WTC11 (cell line): ENCODE data around the gene PRKRIP1. TPM values are rescaled to one million over a fixed set of nuclear protein-coding genes. Genes with fewer than 3 reads are reported as not detected.
"Not testable (repeated sequence)": the region's sequence is repeated elsewhere in the genome, so short reads cannot be mapped to it uniquely, and the experiment has no call there.

ENCODE experiments used
- ATAC-seq: fragments of 200-7000 bp; cut with Tn5 transposase; 2 replicates; pipeline ENCODE4 v1.10.0; 2021; ENCODE audit warnings: mild to moderate bottlenecking, moderate library complexity
- CTCF ChIA-PET: fragments of 300-600 bp; sonication (Branson Sonifier 250); formaldehyde crosslinking; loops from one replicate; lab custom pipeline; 2021; ENCODE audit warnings: antibody characterized with exemption; lab: Charles Lee
- POLR2A ChIA-PET: fragments of 350-600 bp; sonication (Branson Sonifier 250); formaldehyde crosslinking; loops from one replicate; lab custom pipeline; 2021; ENCODE audit warnings: antibody characterized with exemption; lab: Charles Lee
- DNase-seq: peaks from one replicate; pipeline ENCODE4 v3.0.0; 2021; ENCODE audit warnings: low spot score
- H3K27ac Mint-ChIP-seq: 2 replicates; pipeline ENCODE4 v1.8.0; 2021; ENCODE audit warnings: mixed read lengths
- H3K27me3 Mint-ChIP-seq: 2 replicates; pipeline ENCODE4 v1.8.0; 2021; ENCODE audit warnings: low read depth, mild to moderate bottlenecking, moderate library complexity, mixed read lengths
- H3K36me3 Mint-ChIP-seq: 2 replicates; pipeline ENCODE4 v1.8.0; 2021; ENCODE audit warnings: mixed read lengths
- H3K4me1 Mint-ChIP-seq: 2 replicates; pipeline ENCODE4 v1.8.0; 2022; ENCODE audit warnings: mixed read lengths
- H3K4me3 Mint-ChIP-seq: 2 replicates; pipeline ENCODE4 v1.8.0; 2021; ENCODE audit warnings: mild to moderate bottlenecking, moderate library complexity, mixed read lengths
- H3K9me3 Mint-ChIP-seq: 2 replicates; pipeline ENCODE4 v1.8.0; 2021; ENCODE audit warnings: mixed read lengths
- CBFB ChIP-seq: sonication (generic); formaldehyde crosslinking; IDR thresholded peaks from 2 replicates; pipeline ENCODE4 v1.8.1; 2022; ENCODE audit warnings: mild to moderate bottlenecking, low read depth, missing genetic modification reagents
- ELF4 ChIP-seq: sonication (generic); formaldehyde crosslinking; IDR thresholded peaks from 2 replicates; pipeline ENCODE4 v1.8.1; 2022; ENCODE audit warnings: low read depth, mild to moderate bottlenecking, moderate library complexity, missing genetic modification reagents
- EMX1 ChIP-seq: fragments of 250-450 bp; sonication (Bioruptor Pico); IDR thresholded peaks from 2 replicates; pipeline ENCODE4 v1.8.0; 2021; ENCODE audit warnings: mild to moderate bottlenecking
- FOXK1 ChIP-seq: sonication (generic); formaldehyde crosslinking; IDR thresholded peaks from 2 replicates; pipeline ENCODE4 v1.8.0; 2022; ENCODE audit warnings: mild to moderate bottlenecking, moderate library complexity, missing genetic modification reagents
- GTF2I ChIP-seq: fragments of 250-450 bp; sonication (Bioruptor Pico); conservative IDR thresholded peaks from 2 replicates; pipeline ENCODE4 v1.4.0; 2021; ENCODE audit warnings: mild to moderate bottlenecking
- IRF2 ChIP-seq: sonication (generic); formaldehyde crosslinking; IDR thresholded peaks from 2 replicates; pipeline ENCODE4 v1.8.0; 2022; ENCODE audit warnings: low read depth, missing genetic modification reagents, borderline replicate concordance
- JAZF1 ChIP-seq: fragments of 250-450 bp; sonication (Bioruptor Pico); IDR thresholded peaks from 2 replicates; pipeline ENCODE4 v1.9.0; 2021; ENCODE audit warnings: moderate library complexity, mild to moderate bottlenecking, inconsistent platforms
- NR1H2 ChIP-seq: sonication (generic); formaldehyde crosslinking; IDR thresholded peaks from 2 replicates; pipeline ENCODE4 v1.9.0; 2021; ENCODE audit warnings: mild to moderate bottlenecking, moderate library complexity, missing genetic modification reagents
- NR3C1 ChIP-seq: sonication (generic); formaldehyde crosslinking; conservative IDR thresholded peaks from 2 replicates; pipeline ENCODE4 v1.8.1; 2023; ENCODE audit warnings: low read depth, mild to moderate bottlenecking, missing genetic modification reagents
- RELA ChIP-seq: sonication (generic); formaldehyde crosslinking; IDR thresholded peaks from 2 replicates; pipeline ENCODE4 v1.8.1; 2022; ENCODE audit warnings: missing genetic modification reagents, mild to moderate bottlenecking, borderline replicate concordance
- SOX15 ChIP-seq: fragments of 250-450 bp; sonication (Bioruptor Pico); IDR thresholded peaks from 2 replicates; pipeline ENCODE4 v1.9.0; 2021; ENCODE audit warnings: mild to moderate bottlenecking
- TEAD1 ChIP-seq: sonication (generic); formaldehyde crosslinking; IDR thresholded peaks from 2 replicates; pipeline ENCODE4 v1.8.0; 2022; ENCODE audit warnings: mild to moderate bottlenecking, missing genetic modification reagents
- TEAD4 ChIP-seq: sonication (generic); formaldehyde crosslinking; IDR thresholded peaks from 2 replicates; pipeline ENCODE4 v1.8.0; 2022; ENCODE audit warnings: mild to moderate bottlenecking, missing genetic modification reagents
- ZBTB21 ChIP-seq: sonication (generic); formaldehyde crosslinking; IDR thresholded peaks from 2 replicates; pipeline ENCODE4 v1.8.1; 2023; ENCODE audit warnings: mild to moderate bottlenecking, missing genetic modification reagents, borderline replicate concordance
- ZBTB43 ChIP-seq: sonication (generic); formaldehyde crosslinking; IDR thresholded peaks from 2 replicates; pipeline ENCODE4 v1.8.1; 2023; ENCODE audit warnings: mild to moderate bottlenecking, missing genetic modification reagents
- ZNF121 ChIP-seq: sonication (generic); formaldehyde crosslinking; IDR thresholded peaks from 2 replicates; pipeline ENCODE4 v1.8.0; 2023; ENCODE audit warnings: missing genetic modification reagents
- ZNF423 ChIP-seq: fragments of 250-450 bp; sonication (Bioruptor Pico); IDR thresholded peaks from 2 replicates; pipeline ENCODE4 v2.1.2; 2022; ENCODE audit warnings: mild to moderate bottlenecking, moderate library complexity
- ZNF671 ChIP-seq: fragments of 250-450 bp; sonication (Bioruptor Pico); IDR thresholded peaks from 2 replicates; pipeline ENCODE4 v1.8.0; 2021; ENCODE audit warnings: mild to moderate bottlenecking
- total RNA-seq: library from RNA; stranded (reverse); gene quantifications from 3 replicates; pipeline ENCODE4 v1.2.3, GENCODE V29; 2021
- TF ChIP-seq, protein P1 (sequence below): sonication (generic); formaldehyde crosslinking; conservative IDR thresholded peaks from 2 replicates; pipeline ENCODE4 v1.8.1; 2023; ENCODE audit warnings: mild to moderate bottlenecking, low read depth, missing genetic modification reagents, moderate library complexity
- TF ChIP-seq, protein P2 (sequence below): sonication (generic); formaldehyde crosslinking; IDR thresholded peaks from 2 replicates; pipeline ENCODE4 v1.8.0; 2023; ENCODE audit warnings: missing genetic modification reagents, mild to moderate bottlenecking, borderline replicate concordance
- TF ChIP-seq, protein P3 (sequence below): sonication (generic); formaldehyde crosslinking; IDR thresholded peaks from 2 replicates; pipeline ENCODE4 v1.8.1; 2023; ENCODE audit warnings: mild to moderate bottlenecking, missing genetic modification reagents, moderate library complexity
- TF ChIP-seq, protein P4 (sequence below): sonication (generic); formaldehyde crosslinking; IDR thresholded peaks from 2 replicates; pipeline ENCODE4 v1.8.0; 2022; ENCODE audit warnings: mild to moderate bottlenecking, missing genetic modification reagents
- TF ChIP-seq, protein P5 (sequence below): sonication (generic); formaldehyde crosslinking; IDR thresholded peaks from 2 replicates; pipeline ENCODE4 v1.8.0; 2022; ENCODE audit warnings: mild to moderate bottlenecking, missing genetic modification reagents

The PRKRIP1 gene
- total RNA-seq, 1 experiment from 2014 or later, result 27.5 TPM

GRCh38 chr7:102454468-102454867 lies 58.3 kb downstream of the PRKRIP1 start (continued):
- TF ChIP-seq RELA (CRISPR knock-in tag) (no peak), EMX1 (CRISPR knock-in tag) (no peak), TEAD4 (CRISPR knock-in tag) (no peak), GTF2I (CRISPR knock-in tag) (no peak), CBFB (CRISPR knock-in tag) (no peak), ZBTB21 (CRISPR knock-in tag) (no peak), TEAD1 (no peak), ELF4 (CRISPR knock-in tag) (no peak)
- TF ChIP-seq, protein P1, sequence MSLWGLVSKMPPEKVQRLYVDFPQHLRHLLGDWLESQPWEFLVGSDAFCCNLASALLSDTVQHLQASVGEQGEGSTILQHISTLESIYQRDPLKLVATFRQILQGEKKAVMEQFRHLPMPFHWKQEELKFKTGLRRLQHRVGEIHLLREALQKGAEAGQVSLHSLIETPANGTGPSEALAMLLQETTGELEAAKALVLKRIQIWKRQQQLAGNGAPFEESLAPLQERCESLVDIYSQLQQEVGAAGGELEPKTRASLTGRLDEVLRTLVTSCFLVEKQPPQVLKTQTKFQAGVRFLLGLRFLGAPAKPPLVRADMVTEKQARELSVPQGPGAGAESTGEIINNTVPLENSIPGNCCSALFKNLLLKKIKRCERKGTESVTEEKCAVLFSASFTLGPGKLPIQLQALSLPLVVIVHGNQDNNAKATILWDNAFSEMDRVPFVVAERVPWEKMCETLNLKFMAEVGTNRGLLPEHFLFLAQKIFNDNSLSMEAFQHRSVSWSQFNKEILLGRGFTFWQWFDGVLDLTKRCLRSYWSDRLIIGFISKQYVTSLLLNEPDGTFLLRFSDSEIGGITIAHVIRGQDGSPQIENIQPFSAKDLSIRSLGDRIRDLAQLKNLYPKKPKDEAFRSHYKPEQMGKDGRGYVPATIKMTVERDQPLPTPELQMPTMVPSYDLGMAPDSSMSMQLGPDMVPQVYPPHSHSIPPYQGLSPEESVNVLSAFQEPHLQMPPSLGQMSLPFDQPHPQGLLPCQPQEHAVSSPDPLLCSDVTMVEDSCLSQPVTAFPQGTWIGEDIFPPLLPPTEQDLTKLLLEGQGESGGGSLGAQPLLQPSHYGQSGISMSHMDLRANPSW (CRISPR knock-in tag), result no peak

DNA sequence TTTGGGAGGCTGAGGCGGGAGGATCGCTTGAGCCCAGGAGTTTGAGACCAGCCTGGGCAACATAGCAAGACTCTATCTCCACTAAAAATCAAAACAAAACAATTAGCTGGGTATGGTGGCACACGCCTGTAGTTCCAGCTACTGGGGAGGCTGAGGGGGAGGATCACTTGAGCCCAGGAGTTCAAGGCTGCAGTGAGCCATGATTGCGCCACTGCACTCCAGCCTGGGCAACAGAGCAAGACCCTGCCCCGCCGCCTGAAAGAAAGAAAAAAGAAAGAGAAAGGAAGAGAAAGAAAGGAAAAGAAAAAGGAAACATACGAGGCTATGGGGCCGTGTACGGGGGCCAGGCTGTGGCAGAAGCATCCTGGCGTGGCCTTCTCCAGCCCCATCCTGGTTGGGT lies 58.8 kb downstream of the PRKRIP1 start:
- TF ChIP-seq ZNF121 (CRISPR knock-in tag), result peak; percentile 90
- POLR2A ChIA-PET, H3K27ac Mint-ChIP-seq, H3K4me1 Mint-ChIP-seq, H3K4me3 Mint-ChIP-seq, DNase-seq, H3K27me3 Mint-ChIP-seq, H3K9me3 Mint-ChIP-seq, ATAC-seq: not testable (repeated sequence)
- peaks cover 19% of the 10 kb centered on the region for H3K36me3 Mint-ChIP-seq
- CTCF ChIA-PET, result interaction anchor here (0.7 to 2.1 kb wide), 4 partner anchors 11 to 50 kb away, joined by 3 to 8 read pairs (median 4); no protein-coding TSS in a partner anchor

DNA sequence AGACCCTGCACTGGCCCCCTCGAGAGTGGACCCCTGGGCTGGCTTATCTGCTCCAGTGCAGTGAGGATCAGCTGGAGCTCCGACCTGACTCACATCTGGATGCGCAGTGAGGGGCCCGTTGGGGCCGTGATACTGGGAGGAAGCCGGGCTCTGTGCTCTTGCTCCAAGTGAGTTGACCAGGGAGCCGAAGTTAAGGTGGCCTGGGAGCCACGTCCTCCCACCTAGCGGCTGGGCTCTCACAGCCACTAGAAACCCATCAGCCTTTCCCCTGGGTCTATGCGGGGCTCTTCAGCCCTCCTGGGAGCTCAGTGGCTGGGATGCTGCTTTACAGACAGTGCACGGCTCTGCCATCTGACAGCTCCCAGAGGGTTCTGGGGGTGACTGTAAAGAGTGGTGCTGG lies 59.4 kb downstream of the PRKRIP1 start:
- CTCF ChIA-PET, result interaction anchor here (1.0 to 2.2 kb wide), 3 partner anchors 12 to 51 kb away, joined by 3 to 11 read pairs (median 8); no protein-coding TSS in a partner anchor
- peaks cover 19% of the 10 kb centered on the region for H3K36me3 Mint-ChIP-seq
- no peak overlapping the region for H3K4me3 Mint-ChIP-seq
- no peaks in the 10 kb centered on the region for H3K9me3 Mint-ChIP-seq
- DNase-seq (no peak), ATAC-seq (no peak)
- H3K4me1 Mint-ChIP-seq, result peaks cover 9% of the 10 kb centered on the region
- no peaks in the 10 kb centered on the region for H3K27me3 Mint-ChIP-seq
- no peak overlapping the region for H3K27ac Mint-ChIP-seq
- POLR2A ChIA-PET, result no interaction called here
- TF ChIP-seq, protein P2, sequence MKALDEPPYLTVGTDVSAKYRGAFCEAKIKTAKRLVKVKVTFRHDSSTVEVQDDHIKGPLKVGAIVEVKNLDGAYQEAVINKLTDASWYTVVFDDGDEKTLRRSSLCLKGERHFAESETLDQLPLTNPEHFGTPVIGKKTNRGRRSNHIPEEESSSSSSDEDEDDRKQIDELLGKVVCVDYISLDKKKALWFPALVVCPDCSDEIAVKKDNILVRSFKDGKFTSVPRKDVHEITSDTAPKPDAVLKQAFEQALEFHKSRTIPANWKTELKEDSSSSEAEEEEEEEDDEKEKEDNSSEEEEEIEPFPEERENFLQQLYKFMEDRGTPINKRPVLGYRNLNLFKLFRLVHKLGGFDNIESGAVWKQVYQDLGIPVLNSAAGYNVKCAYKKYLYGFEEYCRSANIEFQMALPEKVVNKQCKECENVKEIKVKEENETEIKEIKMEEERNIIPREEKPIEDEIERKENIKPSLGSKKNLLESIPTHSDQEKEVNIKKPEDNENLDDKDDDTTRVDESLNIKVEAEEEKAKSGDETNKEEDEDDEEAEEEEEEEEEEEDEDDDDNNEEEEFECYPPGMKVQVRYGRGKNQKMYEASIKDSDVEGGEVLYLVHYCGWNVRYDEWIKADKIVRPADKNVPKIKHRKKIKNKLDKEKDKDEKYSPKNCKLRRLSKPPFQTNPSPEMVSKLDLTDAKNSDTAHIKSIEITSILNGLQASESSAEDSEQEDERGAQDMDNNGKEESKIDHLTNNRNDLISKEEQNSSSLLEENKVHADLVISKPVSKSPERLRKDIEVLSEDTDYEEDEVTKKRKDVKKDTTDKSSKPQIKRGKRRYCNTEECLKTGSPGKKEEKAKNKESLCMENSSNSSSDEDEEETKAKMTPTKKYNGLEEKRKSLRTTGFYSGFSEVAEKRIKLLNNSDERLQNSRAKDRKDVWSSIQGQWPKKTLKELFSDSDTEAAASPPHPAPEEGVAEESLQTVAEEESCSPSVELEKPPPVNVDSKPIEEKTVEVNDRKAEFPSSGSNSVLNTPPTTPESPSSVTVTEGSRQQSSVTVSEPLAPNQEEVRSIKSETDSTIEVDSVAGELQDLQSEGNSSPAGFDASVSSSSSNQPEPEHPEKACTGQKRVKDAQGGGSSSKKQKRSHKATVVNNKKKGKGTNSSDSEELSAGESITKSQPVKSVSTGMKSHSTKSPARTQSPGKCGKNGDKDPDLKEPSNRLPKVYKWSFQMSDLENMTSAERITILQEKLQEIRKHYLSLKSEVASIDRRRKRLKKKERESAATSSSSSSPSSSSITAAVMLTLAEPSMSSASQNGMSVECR (CRISPR knock-in tag), result no peak
- TF ChIP-seq ZNF671 (no peak), NR1H2 (CRISPR knock-in tag) (no peak), IRF2 (CRISPR knock-in tag) (no peak), ZBTB43 (CRISPR knock-in tag) (no peak), FOXK1 (no peak), JAZF1 (CRISPR knock-in tag) (no peak), ZNF423 (no peak), SOX15 (CRISPR knock-in tag) (no peak), NR3C1 (no peak)
- TF ChIP-seq, protein P3, sequence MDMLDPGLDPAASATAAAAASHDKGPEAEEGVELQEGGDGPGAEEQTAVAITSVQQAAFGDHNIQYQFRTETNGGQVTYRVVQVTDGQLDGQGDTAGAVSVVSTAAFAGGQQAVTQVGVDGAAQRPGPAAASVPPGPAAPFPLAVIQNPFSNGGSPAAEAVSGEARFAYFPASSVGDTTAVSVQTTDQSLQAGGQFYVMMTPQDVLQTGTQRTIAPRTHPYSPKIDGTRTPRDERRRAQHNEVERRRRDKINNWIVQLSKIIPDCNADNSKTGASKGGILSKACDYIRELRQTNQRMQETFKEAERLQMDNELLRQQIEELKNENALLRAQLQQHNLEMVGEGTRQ (CRISPR knock-in tag), result no peak
- TF ChIP-seq, protein P4, sequence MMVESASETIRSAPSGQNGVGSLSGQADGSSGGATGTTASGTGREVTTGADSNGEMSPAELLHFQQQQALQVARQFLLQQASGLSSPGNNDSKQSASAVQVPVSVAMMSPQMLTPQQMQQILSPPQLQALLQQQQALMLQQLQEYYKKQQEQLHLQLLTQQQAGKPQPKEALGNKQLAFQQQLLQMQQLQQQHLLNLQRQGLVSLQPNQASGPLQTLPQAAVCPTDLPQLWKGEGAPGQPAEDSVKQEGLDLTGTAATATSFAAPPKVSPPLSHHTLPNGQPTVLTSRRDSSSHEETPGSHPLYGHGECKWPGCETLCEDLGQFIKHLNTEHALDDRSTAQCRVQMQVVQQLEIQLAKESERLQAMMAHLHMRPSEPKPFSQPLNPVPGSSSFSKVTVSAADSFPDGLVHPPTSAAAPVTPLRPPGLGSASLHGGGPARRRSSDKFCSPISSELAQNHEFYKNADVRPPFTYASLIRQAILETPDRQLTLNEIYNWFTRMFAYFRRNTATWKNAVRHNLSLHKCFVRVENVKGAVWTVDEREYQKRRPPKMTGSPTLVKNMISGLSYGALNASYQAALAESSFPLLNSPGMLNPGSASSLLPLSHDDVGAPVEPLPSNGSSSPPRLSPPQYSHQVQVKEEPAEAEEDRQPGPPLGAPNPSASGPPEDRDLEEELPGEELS, result no peak
- TF ChIP-seq, protein P5, sequence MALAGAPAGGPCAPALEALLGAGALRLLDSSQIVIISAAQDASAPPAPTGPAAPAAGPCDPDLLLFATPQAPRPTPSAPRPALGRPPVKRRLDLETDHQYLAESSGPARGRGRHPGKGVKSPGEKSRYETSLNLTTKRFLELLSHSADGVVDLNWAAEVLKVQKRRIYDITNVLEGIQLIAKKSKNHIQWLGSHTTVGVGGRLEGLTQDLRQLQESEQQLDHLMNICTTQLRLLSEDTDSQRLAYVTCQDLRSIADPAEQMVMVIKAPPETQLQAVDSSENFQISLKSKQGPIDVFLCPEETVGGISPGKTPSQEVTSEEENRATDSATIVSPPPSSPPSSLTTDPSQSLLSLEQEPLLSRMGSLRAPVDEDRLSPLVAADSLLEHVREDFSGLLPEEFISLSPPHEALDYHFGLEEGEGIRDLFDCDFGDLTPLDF (CRISPR knock-in tag), result no peak
